NB4 (cell line): ENCODE results near the gene CXorf58.

ENCODE experiments used
- MYC ChIP-seq: IDR thresholded peaks from 2 replicates; pipeline ENCODE4 v1.6.1; 2011; ENCODE audit warnings: low read depth, low read length
- POLR2A ChIP-seq: IDR thresholded peaks from 2 replicates; pipeline ENCODE4 v1.6.1; 2011; ENCODE audit warnings: mild to moderate bottlenecking; ENCODE audit not compliant: insufficient read length; ENCODE audit errors: extremely low read depth
- TF ChIP-seq, protein P1 (sequence below): IDR thresholded peaks from one replicate; pipeline ENCODE4 v1.5.1; 2012; ENCODE audit warnings: low read depth, low read length
- TF ChIP-seq, protein P2 (sequence below): IDR thresholded peaks from 2 replicates; pipeline ENCODE4 v1.6.1; 2011; ENCODE audit warnings: low read depth, low read length

DNA sequence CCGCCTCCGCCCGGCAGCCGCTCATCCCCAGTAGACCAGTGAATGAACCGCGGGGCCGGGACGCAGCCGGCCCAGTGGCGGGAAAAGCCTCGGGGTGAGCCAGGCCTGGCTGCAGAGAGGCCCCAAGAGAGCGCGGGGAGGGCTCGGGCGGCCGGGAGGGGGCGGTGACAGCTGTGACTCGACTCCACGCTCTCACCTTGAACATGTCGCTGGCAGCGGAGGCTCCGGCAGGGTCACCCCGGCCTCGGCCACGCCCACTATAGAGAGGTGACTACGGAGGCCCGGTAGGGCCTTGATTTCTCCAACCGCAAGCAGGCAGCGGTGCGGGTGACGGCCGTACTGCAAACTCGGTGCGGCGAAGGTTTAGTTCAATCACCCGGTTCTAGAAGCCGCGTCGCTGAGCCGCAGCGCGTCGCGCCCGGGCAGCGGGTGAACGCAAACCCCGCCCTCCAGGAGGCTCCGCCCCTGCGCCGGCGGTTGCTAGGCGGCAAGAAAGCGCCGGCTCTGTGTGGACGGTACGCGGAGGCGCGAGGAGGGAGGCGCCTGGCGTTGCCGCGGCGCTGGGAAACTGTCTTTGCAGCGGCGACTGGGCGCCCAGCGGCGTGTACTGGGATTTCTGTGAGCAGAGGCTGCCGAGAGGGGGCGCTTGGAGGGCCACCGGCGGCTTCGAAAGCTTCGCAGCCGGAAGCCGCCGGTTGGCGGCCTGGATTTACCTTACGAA, at the start of gene CXorf58, which contains the start of gene APOO:
- TF ChIP-seq POLR2A (no peak), MYC (no peak)
- TF ChIP-seq, protein P1, sequence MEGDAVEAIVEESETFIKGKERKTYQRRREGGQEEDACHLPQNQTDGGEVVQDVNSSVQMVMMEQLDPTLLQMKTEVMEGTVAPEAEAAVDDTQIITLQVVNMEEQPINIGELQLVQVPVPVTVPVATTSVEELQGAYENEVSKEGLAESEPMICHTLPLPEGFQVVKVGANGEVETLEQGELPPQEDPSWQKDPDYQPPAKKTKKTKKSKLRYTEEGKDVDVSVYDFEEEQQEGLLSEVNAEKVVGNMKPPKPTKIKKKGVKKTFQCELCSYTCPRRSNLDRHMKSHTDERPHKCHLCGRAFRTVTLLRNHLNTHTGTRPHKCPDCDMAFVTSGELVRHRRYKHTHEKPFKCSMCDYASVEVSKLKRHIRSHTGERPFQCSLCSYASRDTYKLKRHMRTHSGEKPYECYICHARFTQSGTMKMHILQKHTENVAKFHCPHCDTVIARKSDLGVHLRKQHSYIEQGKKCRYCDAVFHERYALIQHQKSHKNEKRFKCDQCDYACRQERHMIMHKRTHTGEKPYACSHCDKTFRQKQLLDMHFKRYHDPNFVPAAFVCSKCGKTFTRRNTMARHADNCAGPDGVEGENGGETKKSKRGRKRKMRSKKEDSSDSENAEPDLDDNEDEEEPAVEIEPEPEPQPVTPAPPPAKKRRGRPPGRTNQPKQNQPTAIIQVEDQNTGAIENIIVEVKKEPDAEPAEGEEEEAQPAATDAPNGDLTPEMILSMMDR = peak; percentile 77
- TF ChIP-seq, protein P2, sequence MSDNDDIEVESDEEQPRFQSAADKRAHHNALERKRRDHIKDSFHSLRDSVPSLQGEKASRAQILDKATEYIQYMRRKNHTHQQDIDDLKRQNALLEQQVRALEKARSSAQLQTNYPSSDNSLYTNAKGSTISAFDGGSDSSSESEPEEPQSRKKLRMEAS = peak; percentile 38; the same call in 1 of the 2 replicates
